Loucy (cell line): ENCODE results near the gene MTRF1L.
A peak's percentile ranks its signal among the peaks of the same experiment; 100 is the strongest.

ENCODE experiments used
- H2AFZ ChIP-seq: fragments of 200-600 bp; sonication (generic); 2 replicates; pipeline ENCODE4 v1.6.0; 2016; ENCODE audit warnings: antibody characterized with exemption, mild to moderate bottlenecking, low read length, moderate library complexity
- H3F3A ChIP-seq: fragments of 200-600 bp; 2 replicates; pipeline ENCODE4 v1.6.0; 2016; ENCODE audit warnings: antibody characterized with exemption, low read depth, mild to moderate bottlenecking
- H3K27me3 ChIP-seq: fragments of 200-600 bp; sonication (generic); 2 replicates; pipeline ENCODE4 v1.6.1; 2014; ENCODE audit warnings: low read length, mild to moderate bottlenecking; ENCODE audit not compliant: insufficient read depth, poor library complexity, severe bottlenecking
- H3K36me3 ChIP-seq: fragments of 200-600 bp; sonication (generic); 2 replicates; pipeline ENCODE4 v1.6.1; 2016; ENCODE audit warnings: low read length; ENCODE audit not compliant: insufficient read depth
- H3K4me1 ChIP-seq: fragments of 200-600 bp; sonication (generic); 2 replicates; pipeline ENCODE4 v1.5.1; 2014; ENCODE audit warnings: low read length, mild to moderate bottlenecking; ENCODE audit not compliant: insufficient read depth, poor library complexity, severe bottlenecking
- H3K4me2 ChIP-seq: fragments of 200-600 bp; sonication (generic); 2 replicates; pipeline ENCODE4 v1.6.0; 2014; ENCODE audit warnings: antibody characterized with exemption, low read length, low read depth, mild to moderate bottlenecking; ENCODE audit not compliant: poor library complexity, severe bottlenecking
- H3K4me3 ChIP-seq: fragments of 200-600 bp; sonication (generic); 2 replicates; pipeline ENCODE4 v1.5.1; 2014; ENCODE audit warnings: low read length, mild to moderate bottlenecking, mixed read lengths; ENCODE audit not compliant: poor library complexity, severe bottlenecking
- H3K79me2 ChIP-seq: fragments of 200-600 bp; sonication (generic); 2 replicates; pipeline ENCODE4 v1.6.1; 2014; ENCODE audit warnings: low read length; ENCODE audit not compliant: insufficient read depth
- H3K9ac ChIP-seq: fragments of 200-600 bp; sonication (generic); 2 replicates; pipeline ENCODE4 v1.6.0; 2014; ENCODE audit warnings: mild to moderate bottlenecking, low read depth, low read length, moderate library complexity; ENCODE audit not compliant: poor library complexity, severe bottlenecking
- H3K9me2 ChIP-seq: fragments of 200-600 bp; sonication (generic); replicated peaks from 2 replicates; pipeline ENCODE4 v1.6.1; 2016; ENCODE audit warnings: low read depth, low read length, mixed read lengths
- H3K9me3 ChIP-seq: fragments of 200-600 bp; sonication (generic); 2 replicates; pipeline ENCODE4 v1.6.1; 2014; ENCODE audit warnings: mild to moderate bottlenecking, antibody characterized with exemption, low read length, low read depth; ENCODE audit not compliant: insufficient read depth
- H4K20me1 ChIP-seq: fragments of 200-600 bp; sonication (generic); 2 replicates; pipeline ENCODE4 v1.6.0; 2014; ENCODE audit warnings: antibody characterized with exemption, low read length, mild to moderate bottlenecking; ENCODE audit not compliant: insufficient read depth, poor library complexity, severe bottlenecking
- CTCF ChIP-seq: fragments of 200-600 bp; sonication (generic); conservative IDR thresholded peaks from 2 replicates; pipeline ENCODE4 v1.5.1; 2014; ENCODE audit warnings: mild to moderate bottlenecking, antibody characterized with exemption, low read length
- EZH2phosphoT487 ChIP-seq: fragments of 200-600 bp; IDR thresholded peaks from 2 replicates; pipeline ENCODE4 v1.6.1; 2018; ENCODE audit warnings: antibody characterized with exemption, mild to moderate bottlenecking, moderate library complexity, borderline replicate concordance

Gene MTRF1L

GRCh38 chr6:153015094-153015640 is 12.7 kb upstream of the MTRF1L start:
- H3K79me2 ChIP-seq, result no peaks in the 10 kb centered on the region

GRCh38 chr6:153013438-153013837 is 10.9 kb upstream of the MTRF1L start:
- no peaks in the 10 kb centered on the region for H3F3A ChIP-seq
- TF ChIP-seq CTCF, result no peak
- TF ChIP-seq EZH2phosphoT487, result no peak
- H3K4me3 ChIP-seq, result no peak overlapping the region
- H3K27me3 ChIP-seq, result no peaks in the 10 kb centered on the region
- H3K9me3 ChIP-seq, result no peaks in the 10 kb centered on the region
- H2AFZ ChIP-seq, result no peak overlapping the region
- no peaks in the 10 kb centered on the region for H4K20me1 ChIP-seq
- no peak overlapping the region for H3K4me2 ChIP-seq
- H3K79me2 ChIP-seq, result no peaks in the 10 kb centered on the region
- no peak overlapping the region for H3K9ac ChIP-seq
- H3K36me3 ChIP-seq, result no peaks in the 10 kb centered on the region
- no peaks in the 10 kb centered on the region for H3K4me1 ChIP-seq
- no peaks in the 10 kb centered on the region for H3K9me2 ChIP-seq

More at GRCh38 chr6:153015094-153015640, 12.7 kb upstream of the MTRF1L start:
- H3K4me3 ChIP-seq, result no peak overlapping the region
- H4K20me1 ChIP-seq, result no peaks in the 10 kb centered on the region
- no peaks in the 10 kb centered on the region for H3K27me3 ChIP-seq
- H3K36me3 ChIP-seq, result no peaks in the 10 kb centered on the region
- TF ChIP-seq CTCF (no peak), EZH2phosphoT487 (no peak)
- no peak overlapping the region for H3K9ac ChIP-seq
- no peaks in the 10 kb centered on the region for H3F3A ChIP-seq
- H3K4me1 ChIP-seq, result no peaks in the 10 kb centered on the region
- no peaks in the 10 kb centered on the region; the same call in 1 of the 2 replicates for H3K9me3 ChIP-seq
- H3K9me2 ChIP-seq, result no peaks in the 10 kb centered on the region
- no peak overlapping the region for H3K4me2 ChIP-seq
- no peak overlapping the region for H2AFZ ChIP-seq

- Histone ChIP-seq H3K79me2 (no peaks in the 10 kb centered on the region), H3K9me3 (no peaks in the 10 kb centered on the region), H3K27me3 (no peaks in the 10 kb centered on the region), H3K36me3 (no peaks in the 10 kb centered on the region), H4K20me1 (no peaks in the 10 kb centered on the region), H3K4me2 (no peak overlapping the region), H3F3A (no peaks in the 10 kb centered on the region), H3K4me1 (no peaks in the 10 kb centered on the region), H3K4me3 (no peak overlapping the region), H3K9ac (no peak overlapping the region), H2AFZ (no peak overlapping the region), H3K9me2 (no peaks in the 10 kb centered on the region)
- TF ChIP-seq EZH2phosphoT487, result no peak
Observed at GRCh38 chr6:153012856-153013255, 10.3 kb upstream of the MTRF1L start.

- 0 out of 2 replicates have a peak, but pooled peaks cover 1% of the 10 kb centered on the region for H3K36me3 ChIP-seq
- no peaks in the 10 kb centered on the region for H3K27me3 ChIP-seq
- H3K79me2 ChIP-seq, result peaks cover 53% of the 10 kb centered on the region
- no peaks in the 10 kb centered on the region for H3F3A ChIP-seq
- peak overlapping the region; percentile 84 for H3K4me2 ChIP-seq
- H3K4me3 ChIP-seq, result peak overlapping the region; percentile 97
- peaks cover 37% of the 10 kb centered on the region for H3K4me1 ChIP-seq
- TF ChIP-seq EZH2phosphoT487, result no peak
- H4K20me1 ChIP-seq, result peaks cover 37% of the 10 kb centered on the region
- H3K9me3 ChIP-seq, result no peaks in the 10 kb centered on the region
- peak overlapping the region; percentile 88 for H3K9ac ChIP-seq
- H2AFZ ChIP-seq, result peak overlapping the region; percentile 86
- H3K9me2 ChIP-seq, result no peaks in the 10 kb centered on the region
Observed at GRCh38 chr6:153003366-153003690, 819 bp upstream of the MTRF1L start.
